GM13976 (cell line): ENCODE results near the gene SLC25A28.

Experiments used
- DNase-seq: peaks from one replicate; pipeline ENCODE4 v3.0.0; 2012; ENCODE audit warnings: low spot score
- in situ Hi-C: fragments of 300-500 bp; cut with MboI; formaldehyde crosslinking; loops from one replicate; pipeline ENCODE4 v1.12.0; 2022; ENCODE audit warnings: low sequenced_read_pairs, mixed read lengths, inconsistent platforms; ENCODE audit not compliant: unreplicated experiment
- TF ChIP-seq, protein P1 (sequence below): IDR thresholded peaks from 2 replicates; pipeline ENCODE4 v1.5.1; 2012; ENCODE audit warnings: borderline replicate concordance, mild to moderate bottlenecking; ENCODE audit not compliant: insufficient read depth; ENCODE audit errors: extremely low read depth, missing control alignments, control extremely low read depth

Gene SLC25A28

DNA sequence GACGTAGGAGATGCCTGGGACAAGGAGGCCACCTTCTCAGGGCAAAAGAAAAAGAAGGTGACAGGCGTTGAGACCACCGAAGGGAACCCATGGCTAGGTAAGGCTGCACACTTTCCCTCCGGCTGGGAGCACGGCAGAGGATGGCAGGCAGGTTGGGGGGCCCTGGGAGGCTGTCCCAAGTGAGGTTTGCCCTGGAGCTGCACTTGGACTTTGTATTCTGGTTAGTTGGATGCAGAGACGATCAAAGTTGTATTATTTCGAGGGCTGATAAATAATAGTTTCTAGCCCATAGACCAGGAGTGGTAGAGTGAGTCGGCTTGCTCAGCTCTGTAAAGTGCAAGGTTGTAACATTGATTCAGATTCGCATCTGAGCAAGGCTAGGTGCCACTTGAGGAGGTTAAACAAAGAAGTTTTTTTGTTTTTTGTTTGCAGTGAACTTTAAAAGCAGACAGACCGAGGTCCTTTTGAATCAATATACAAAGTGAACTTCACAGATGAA is 39.7 kb upstream of the SLC25A28 start:
- no peak for DNase-seq
- in situ Hi-C loops: no loop called here
- TF ChIP-seq, protein P1, sequence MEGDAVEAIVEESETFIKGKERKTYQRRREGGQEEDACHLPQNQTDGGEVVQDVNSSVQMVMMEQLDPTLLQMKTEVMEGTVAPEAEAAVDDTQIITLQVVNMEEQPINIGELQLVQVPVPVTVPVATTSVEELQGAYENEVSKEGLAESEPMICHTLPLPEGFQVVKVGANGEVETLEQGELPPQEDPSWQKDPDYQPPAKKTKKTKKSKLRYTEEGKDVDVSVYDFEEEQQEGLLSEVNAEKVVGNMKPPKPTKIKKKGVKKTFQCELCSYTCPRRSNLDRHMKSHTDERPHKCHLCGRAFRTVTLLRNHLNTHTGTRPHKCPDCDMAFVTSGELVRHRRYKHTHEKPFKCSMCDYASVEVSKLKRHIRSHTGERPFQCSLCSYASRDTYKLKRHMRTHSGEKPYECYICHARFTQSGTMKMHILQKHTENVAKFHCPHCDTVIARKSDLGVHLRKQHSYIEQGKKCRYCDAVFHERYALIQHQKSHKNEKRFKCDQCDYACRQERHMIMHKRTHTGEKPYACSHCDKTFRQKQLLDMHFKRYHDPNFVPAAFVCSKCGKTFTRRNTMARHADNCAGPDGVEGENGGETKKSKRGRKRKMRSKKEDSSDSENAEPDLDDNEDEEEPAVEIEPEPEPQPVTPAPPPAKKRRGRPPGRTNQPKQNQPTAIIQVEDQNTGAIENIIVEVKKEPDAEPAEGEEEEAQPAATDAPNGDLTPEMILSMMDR: no peak

DNA sequence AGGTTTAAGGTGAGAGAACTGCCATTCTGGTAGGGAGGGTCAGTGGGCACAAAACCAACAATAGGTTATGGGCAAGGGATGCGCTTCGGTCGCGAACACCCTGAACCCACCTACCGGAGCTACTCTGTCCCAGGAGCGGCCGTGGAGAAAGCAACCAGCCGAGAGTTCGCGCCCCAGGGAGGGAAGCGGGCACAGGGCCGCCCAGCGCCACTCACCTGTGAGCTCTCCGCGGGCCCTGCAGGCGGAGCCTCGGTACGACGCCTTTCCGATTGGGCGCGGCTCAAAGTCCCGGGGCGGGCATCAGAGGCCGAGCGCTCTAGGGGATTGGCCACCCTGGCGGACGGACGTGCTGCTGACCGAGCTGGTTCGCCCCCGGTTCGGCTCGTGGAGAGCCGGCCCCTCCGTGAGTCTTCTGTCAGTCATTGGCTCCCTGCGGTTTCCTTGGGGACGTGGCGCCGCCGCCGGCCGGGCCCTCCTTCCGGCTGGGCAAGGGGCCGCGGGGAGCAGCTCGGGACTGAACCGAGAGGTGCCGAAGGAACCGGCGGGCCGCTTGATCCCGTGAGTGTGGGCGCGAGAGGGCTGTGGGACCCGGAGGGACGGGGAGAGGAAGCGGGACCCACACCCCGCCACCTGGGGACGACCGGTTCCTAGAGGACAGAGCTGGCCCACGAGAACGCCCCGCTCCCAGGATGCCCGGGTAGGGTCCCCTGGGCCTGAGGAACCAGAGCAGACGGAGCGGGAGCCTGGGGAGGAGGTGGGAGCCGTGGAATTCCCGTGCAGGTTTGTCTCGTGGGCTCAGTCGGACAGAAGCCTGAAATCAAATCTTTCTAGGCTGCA is 39.0 kb upstream of the SLC25A28 start, which contains the start of gene ENTPD7:
TSS of gene ENTPD7 (plus strand) at position 479 of the 837 bp plus-strand sequence. CDS start 448 bp downstream, outside the sequence.
- DNase-seq: peak; percentile 99
- in situ Hi-C loops: no loop called here
- TF ChIP-seq, protein P1: no peak

DNA sequence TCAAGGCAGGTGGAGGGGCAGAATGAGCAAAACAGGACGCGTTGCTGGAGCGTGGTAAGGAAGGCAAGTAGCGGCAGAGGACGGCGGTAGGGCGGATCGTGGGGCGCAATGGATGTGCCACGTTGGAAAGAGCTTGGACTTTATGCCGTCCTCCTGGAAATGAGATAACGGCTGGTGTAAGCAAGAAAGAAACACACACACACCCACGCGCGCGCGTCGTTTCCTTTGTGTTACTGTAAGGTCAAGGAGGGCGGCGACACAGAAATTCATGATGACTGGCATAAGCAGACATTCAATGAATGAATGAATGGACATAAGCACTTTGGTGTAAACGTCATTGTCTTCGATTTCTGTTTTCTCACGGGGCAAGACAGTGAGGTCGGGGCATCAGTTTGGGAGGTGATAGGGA is 38.4 kb upstream of the SLC25A28 start:
- in situ Hi-C loops: no loop called here
- TF ChIP-seq, protein P1: no peak
- no peak for DNase-seq

DNA sequence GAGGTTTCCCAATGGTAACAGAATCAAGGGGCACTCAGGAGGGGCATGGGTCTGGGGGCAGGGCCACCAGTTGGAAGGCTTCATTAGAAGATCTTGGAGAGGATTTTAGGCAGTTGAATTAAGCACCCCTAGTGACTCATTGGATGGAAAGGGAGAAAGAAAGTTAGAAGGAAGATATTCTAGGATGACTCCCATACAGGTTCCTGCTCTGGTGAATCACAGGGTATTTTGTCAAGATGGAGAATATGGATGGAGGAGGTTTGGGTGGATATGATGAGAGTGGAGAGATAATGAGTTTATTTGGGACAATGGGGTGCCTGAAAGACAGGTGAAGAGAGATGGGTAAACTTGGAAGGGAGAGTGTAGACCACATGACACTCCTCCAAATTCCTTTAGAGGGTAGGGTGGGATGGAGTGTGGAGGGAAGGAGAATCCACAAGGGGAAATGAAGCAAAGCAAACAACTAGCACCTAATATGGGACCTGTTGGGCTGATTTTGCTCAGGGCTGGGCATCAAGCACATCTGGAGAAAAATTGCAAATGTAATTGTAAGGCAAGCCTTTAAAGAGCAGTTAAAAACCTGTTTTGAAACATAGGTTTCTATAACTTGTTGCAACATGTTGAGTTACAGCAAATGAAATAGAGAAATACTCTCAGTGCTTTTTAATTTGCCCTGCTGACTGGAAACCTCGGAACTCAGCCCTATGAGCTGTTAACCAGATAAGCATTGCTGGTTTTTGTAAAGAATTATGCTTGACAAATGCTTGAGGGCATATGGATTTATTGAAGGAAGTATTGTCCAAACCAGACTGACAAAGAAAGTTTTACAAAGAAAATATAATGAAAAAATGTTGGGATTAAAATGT is 36.2 kb upstream of the SLC25A28 start:
- TF ChIP-seq, protein P1: no peak
- in situ Hi-C loops: no loop called here
- no peak for DNase-seq

DNA sequence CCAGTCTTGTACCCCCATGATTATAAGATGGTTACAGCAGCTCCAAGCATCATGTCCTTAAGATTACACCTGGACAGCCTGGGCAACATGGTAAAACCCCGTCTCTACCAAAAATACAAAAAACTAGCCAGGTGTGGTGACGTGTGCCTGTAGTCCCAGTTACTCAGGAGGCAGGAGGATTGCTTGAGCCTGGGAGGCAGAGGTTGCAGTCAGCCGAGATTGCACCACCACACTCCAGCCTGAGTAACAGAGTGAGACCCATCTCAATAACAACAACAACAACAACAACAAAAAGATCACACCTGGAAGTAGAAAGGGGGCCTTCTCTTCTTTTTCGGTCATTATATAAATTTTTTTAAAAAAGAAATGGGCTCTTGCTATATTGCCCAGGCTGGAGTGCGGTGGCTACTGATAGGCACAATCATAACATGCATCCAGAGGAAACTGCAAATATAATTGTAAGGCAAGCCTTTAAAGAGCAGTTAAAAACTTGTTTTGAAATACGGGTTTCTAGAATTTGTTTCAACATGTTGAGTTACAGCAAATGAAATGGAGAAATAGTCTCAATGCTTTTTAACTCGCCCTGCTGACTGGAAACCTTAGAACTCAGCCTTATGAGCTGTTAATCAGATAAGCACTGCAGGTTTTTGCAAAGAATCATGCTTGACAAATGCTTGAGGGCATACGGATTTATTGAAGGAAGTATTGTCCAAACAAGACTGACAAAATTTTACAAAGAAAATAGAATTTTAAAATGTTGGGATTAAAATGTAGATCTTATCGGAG is 34.3 kb upstream of the SLC25A28 start:
- no peak for DNase-seq
- in situ Hi-C loops: no loop called here
- TF ChIP-seq, protein P1: no peak
